GM18511 (cell line): ENCODE results near the gene DEFB132.

Experiments
- ATAC-seq: cut with Tn5 transposase; IDR thresholded peaks from one replicate; pipeline ENCODE4 v1.9.1; 2021; ENCODE audit warnings: mild to moderate bottlenecking, moderate library complexity; ENCODE audit not compliant: unreplicated experiment

Gene DEFB132

DNA sequence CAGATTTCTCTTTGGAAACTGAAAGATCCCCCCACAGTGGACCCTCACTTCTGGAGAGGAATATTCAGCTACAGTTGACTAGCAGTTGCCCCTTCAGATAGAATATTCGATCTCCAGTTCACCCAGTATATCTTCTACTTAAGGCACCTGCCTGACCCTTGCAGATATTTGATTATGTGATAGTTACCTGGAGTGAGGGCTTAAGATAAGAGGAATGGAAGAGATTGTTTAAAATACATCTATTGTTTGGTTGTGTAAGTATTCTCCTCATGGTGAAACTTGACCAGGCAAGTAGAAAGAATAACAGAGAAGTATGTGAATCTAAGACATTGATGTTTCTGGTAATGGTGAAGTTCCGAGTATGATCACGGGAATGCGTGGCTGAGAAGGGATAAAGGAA is 38.3 kb downstream of the DEFB132 start:
- ATAC-seq, result no peak

DNA sequence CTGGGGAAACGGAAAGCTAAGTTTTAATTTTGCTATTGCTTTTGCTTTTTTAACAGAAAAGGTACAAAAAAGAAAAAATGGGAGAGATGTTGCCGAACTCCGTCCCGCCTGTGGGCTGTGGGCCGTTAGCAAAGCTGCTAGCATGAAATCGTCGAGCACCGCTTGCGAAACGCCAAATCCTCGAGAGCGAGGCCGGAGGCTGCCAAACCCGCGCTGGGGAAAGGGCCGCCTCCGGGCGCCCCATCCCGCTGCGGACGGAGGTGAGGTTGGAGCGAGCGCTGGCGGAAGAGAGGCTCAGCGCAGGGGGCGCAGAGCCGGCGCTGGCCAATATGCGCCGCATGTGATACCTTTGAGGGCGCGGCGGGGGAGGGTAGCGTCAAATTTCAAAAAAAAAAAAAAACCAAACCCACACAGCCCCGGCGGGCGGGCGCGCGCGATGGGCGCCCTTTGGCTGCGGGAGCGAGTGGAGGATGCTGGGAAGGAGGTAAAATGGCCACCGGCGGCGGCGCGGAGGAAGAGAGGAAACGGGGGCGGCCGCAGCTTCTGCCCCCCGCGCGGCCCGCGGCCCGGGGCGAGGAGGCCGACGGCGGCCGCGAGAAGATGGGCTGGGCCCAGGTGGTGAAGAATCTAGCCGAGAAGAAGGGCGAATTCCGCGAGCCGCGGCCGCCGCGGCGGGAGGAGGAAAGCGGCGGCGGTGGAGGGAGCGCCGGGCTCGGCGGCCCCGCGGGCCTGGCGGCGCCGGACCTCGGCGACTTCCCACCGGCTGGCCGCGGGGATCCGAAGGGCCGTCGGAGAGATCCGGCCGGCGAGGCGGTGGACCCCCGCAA is 39.8 kb downstream of the DEFB132 start, which contains the start of gene ZCCHC3:
ZCCHC3 (plus strand) TSS at position 473 of the 827 bp plus-strand sequence; CDS start at position 490, 17 bp downstream.
- ATAC-seq, result peak; percentile 83

DNA sequence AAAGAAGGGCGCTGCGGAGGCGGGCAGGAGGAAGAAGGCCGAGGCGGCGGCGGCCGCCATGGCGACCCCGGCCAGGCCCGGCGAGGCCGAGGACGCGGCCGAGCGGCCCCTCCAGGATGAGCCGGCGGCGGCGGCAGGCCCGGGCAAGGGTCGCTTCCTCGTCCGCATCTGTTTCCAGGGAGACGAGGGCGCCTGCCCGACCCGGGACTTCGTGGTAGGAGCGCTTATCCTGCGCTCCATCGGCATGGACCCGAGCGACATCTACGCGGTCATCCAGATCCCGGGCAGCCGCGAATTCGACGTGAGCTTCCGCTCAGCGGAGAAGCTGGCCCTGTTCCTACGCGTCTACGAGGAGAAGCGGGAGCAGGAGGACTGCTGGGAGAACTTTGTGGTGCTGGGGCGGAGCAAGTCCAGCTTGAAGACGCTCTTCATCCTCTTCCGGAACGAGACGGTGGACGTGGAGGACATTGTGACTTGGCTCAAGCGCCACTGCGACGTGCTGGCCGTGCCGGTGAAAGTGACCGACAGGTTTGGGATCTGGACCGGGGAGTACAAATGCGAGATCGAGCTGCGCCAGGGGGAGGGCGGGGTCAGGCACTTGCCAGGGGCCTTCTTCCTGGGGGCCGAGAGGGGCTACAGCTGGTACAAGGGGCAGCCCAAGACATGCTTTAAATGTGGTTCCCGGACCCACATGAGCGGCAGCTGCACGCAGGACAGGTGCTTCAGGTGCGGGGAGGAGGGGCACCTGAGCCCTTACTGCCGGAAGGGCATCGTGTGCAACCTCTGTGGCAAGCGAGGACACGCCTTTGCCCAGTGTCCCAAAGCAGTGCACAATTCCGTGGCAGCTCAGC is 40.6 kb downstream of the DEFB132 start:
- peak; percentile 27 for ATAC-seq

DNA sequence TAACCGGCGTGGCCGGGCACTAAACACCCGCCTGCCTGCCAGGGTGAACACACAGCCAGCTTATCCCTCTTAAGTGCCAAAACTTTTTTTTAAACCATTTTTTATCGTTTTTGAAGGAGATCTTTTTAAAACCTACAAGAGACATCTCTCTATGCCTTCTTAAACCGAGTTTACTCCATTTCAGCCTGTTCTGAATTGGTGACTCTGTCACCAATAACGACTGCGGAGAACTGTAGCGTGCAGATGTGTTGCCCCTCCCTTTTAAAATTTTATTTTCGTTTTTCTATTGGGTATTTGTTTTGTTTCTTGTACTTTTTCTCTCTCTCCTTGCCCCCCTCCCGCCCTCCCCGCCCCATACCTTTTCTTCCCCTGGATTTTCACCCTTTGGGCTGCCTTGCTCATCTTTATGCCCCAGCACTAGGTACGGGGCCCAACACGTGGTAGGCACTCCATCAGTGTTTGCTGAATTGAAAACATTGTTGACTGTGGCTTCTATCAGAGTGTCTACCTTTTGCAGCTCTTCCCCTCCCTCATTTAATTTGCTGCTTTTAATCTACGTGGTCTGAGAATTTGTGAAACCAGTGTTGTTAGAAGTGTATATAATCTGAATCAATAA is 41.4 kb downstream of the DEFB132 start:
- no peak for ATAC-seq

DNA sequence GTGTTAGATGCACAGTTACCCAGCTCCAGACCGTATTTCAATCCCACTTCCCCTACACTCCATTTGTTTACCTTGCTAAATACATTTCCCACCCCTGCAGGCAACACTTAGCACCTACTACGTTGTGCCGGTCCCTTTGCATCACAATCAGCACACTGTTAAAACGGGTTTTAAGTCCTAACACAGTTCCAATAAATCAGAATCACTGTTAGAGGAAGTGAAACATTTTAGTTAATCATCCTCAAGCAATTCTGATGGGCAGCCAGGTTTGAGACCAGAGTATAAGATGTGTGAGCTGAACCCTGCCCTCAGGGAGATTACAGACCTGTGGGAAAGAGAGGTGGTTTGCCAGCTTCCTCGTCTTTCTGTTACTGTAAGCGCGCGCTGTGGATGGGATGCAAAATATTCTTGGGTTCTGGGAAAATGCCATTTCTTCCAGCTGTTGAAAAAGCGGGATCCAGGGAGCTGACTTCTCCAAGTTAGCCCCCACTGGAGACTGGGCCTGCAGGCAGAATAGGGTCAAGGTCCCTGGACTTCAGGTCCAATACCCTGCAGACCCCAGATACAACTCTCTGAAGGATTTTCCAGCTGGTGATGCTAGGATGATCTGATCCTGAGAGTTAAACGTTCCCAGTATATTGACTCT is 42.9 kb downstream of the DEFB132 start:
- no peak for ATAC-seq

DNA sequence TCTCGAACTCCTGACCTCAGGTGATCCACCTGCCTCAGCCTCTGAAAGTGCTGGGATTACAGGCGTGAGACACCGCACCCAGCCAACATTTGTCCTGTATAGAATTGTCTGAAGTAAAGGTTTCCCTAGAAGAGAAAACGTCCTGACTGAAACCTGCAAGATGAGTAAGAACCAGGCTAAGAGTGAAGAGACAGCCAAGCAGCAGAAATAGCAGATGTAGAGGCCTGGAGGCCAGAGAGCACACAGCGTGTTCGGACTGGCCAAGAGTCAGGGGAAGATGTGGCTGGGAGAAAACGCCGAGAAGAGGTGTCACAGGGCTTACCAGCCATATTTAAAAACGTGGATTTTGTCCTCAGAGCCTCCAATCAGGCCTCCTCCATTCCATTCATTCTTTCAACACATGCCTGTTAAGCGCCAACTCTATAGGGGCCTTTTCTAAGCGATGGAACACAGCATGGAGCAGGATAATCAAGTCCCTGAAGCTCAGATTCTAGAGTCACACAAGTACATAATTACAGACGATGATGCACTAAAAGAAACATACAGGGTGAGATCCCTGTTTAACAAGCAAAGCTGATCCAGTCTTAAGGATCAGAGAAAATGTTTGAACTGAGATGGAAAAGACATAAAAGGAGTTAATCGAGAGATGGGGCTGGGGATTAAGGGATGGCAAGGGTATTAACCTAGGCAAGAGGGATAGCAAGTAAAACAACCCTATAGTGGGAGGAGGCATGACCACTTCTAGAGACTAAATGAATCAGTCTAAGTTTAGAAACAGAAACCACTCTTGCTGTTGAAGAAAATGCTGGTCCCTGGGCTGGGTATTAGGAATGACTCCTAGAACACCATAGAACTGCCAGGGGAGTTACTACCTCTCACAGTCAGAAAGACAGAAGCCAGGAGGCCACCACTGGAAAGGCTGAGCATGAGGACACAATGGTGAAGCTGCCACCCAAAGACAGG is 44.6 kb downstream of the DEFB132 start:
- no peak for ATAC-seq

DNA sequence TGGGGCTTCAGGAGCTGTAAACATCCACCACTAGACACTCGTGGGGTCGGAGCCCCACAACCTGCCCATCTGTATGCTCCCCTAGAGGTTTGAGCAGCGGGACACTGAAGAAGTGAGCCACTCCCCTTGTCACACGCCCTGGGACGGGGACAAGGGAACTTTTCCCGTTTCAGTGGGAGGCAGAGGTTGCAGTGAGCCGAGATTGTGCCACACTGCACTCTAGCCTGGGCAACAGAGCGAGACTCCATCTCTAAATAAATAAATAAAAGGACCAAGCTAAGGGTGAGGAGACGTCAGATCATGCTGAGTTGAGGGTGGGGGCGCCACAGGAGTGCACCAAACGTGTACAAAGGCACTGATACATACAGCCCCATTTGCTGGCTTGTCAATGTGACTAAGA is 48.2 kb downstream of the DEFB132 start:
- no peak for ATAC-seq

DNA sequence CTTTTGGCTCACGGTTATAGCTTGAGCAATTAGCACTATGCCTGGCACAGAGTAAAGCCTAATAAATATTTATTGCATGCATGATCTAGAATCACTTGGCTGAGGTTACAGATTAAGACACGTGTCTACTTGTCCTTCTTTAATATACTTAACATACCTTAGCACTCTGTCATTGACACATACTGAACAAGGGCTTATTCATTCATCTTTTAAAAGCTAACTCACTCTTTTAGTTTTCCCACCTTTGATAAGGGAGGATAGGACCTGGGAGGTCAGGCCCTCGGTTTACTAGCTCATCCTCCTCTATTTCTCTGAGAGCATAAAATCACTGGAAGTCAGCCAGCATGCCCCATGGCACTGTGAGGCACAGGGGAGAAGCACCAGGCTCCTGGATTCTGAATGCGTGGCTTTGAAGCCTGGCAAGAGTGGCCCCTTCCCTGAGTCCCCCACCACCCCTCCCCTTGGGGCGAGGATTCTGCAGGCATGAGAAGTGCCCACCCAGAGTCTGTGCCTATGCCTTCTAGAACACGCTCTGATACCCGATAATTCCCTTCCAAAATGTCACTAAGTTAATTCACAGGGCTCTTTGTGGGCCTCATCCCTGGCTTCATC is 51.0 kb downstream of the DEFB132 start:
- no peak for ATAC-seq

DNA sequence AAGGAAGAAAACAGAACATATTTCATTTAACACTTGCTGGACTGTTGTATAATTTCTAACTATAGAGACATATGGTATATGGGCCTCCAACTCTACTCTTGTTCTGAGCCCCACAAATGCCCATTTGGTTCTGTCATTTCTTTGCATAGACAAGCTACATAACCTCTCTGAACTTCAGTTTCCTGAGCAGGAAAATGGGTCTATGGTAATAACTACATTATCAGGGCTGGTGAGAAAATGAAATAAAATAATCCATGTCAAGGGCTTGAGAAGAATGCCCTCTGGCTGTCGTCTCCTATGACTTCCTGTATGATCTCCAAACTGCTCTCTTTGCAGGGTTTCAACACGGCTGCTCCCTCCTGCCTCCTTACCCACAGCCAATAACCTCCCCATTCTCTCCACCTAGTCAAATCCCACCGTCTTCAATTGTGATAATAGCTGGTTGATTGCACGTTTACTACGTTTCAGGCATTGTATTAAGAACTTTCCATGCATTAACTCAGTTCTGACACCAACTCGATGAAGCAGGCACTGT is 51.8 kb downstream of the DEFB132 start:
- ATAC-seq, result no peak

DNA sequence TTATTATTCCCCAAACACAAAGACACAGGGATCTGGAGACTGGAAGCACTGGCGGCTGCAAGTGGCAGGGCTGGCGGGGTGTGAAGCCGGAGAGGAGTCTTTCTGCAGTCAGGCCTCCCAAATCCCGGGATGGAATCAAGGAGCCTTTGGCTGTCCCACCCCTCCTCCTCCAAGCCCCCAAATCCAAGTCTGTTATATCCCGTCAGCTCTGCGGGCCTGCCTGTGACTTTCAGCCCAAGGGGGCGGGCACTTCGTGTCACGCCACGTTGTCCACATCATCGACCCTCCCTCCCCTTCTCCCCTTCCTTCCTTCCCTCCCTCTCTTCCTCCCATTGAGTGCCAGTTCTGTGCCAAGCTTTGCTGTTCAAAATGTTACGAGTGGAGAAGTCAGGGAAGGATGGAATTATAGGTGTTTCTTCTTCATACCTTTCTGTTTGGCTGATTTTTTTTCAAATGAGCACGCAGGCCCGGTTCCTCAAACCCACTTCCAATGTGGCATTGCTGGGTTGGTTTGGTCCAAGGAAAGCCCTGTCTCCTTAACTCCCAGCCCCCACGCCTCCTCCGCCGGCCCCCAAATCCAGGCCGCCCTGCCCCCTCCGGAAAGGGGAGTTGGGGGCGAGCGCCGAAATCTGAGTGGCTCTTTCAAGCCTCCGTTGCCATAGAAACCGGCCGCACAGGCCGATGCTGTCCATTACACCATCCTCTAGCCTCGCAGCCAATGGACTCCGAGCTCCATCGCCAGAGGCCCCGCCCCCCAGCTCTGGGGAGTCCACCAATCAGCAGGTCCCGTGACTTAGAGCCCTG is 52.5 kb downstream of the DEFB132 start:
- ATAC-seq, result peak; percentile 99

DNA sequence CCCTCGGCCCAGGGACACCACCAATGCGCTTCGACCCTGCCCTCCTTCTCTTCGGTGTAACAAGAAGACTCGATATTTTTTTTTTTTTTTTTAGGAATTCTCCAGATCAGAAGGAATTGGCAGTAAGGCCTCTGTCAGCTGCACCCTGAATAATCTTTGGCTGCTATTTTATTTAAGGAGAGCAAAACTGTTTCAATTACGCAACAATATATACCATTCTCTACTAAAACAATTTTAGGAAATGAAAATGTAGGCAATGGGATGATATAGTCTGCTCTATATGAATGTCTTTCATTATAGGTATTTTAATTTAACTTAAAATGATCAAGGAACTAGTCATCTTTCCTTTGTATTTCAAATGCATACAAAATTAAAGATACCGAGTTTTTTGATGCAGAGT is 53.1 kb downstream of the DEFB132 start:
- no peak for ATAC-seq
